HS-27A (cell line): ENCODE data around the gene AVP.

Experiments
- DNase-seq: peaks from one replicate; pipeline ENCODE4 v3.0.0-alpha.2; 2012; ENCODE audit warnings: low read depth, missing footprints

The AVP gene

GRCh38 chr20:3109350-3110302 is 25.1 kb upstream of the AVP start:
- no peak for DNase-seq

- DNase-seq = no peak
Measured at GRCh38 chr20:3107464-3108025, 23.0 kb upstream of the AVP start.

- DNase-seq = no peak
Measured at GRCh38 chr20:3106658-3107463, 22.3 kb upstream of the AVP start.

GRCh38 chr20:3106185-3106584 is 21.7 kb upstream of the AVP start:
- no peak for DNase-seq

- no peak for DNase-seq
Measured at GRCh38 chr20:3105256-3106137, 21.0 kb upstream of the AVP start.

GRCh38 chr20:3103369-3104032 is 19.0 kb upstream of the AVP start:
- DNase-seq = no peak

GRCh38 chr20:3102575-3103368 is 18.2 kb upstream of the AVP start:
- no peak for DNase-seq

GRCh38 chr20:3101737-3102574 is 17.4 kb upstream of the AVP start:
- no peak for DNase-seq

- no peak for DNase-seq
Measured at GRCh38 chr20:3101251-3101650, 16.7 kb upstream of the AVP start.

GRCh38 chr20:3100480-3100879 is 16.0 kb upstream of the AVP start:
- no peak for DNase-seq

- DNase-seq = no peak
Measured at GRCh38 chr20:3094848-3095629, 10.5 kb upstream of the AVP start.

GRCh38 chr20:3093861-3094361 is 9.4 kb upstream of the AVP start:
- no peak for DNase-seq

- DNase-seq = no peak
Measured at GRCh38 chr20:3092611-3093379, 8.3 kb upstream of the AVP start.

GRCh38 chr20:3090565-3090964 is 6.0 kb upstream of the AVP start:
- no peak for DNase-seq

GRCh38 chr20:3088031-3088430 is 3.5 kb upstream of the AVP start:
- DNase-seq = no peak

GRCh38 chr20:3085571-3086072 is 1.1 kb upstream of the AVP start:
- DNase-seq = no peak

- DNase-seq = no peak
Measured at GRCh38 chr20:3084986-3085360, 449 bp upstream of the AVP start.
